Osteoblast (primary cell): ENCODE measurements around the gene MNX1. TPM values are rescaled to one million over a fixed set of nuclear protein-coding genes. Genes with fewer than 3 reads are reported as not detected.

Experiments
- DNase-seq: peaks from one replicate; pipeline ENCODE4 v3.0.0; 2011; ENCODE audit warnings: low spot score, mixed read lengths; ENCODE audit not compliant: insufficient read length; ENCODE audit errors: missing footprints
- H2AFZ ChIP-seq: 2 replicates; pipeline ENCODE4 v1.6.0; 2011; ENCODE audit warnings: mild to moderate bottlenecking, low read length
- H3K27ac ChIP-seq: 2 replicates; pipeline ENCODE4 v1.5.1; 2011; ENCODE audit warnings: mild to moderate bottlenecking, low read depth, low read length, moderate library complexity
- H3K27me3 ChIP-seq: 2 replicates; pipeline ENCODE4 v1.6.0; 2012; ENCODE audit warnings: mild to moderate bottlenecking, control low read depth, inconsistent platforms, low read length, moderate library complexity; ENCODE audit not compliant: insufficient read depth
- H3K36me3 ChIP-seq: 2 replicates; pipeline ENCODE4 v1.5.1; 2011; ENCODE audit warnings: mild to moderate bottlenecking, low read length, control low read depth, moderate library complexity; ENCODE audit not compliant: insufficient read depth
- H3K4me1 ChIP-seq: 2 replicates; pipeline ENCODE4 v1.5.1; 2011; ENCODE audit warnings: mild to moderate bottlenecking, low read length, control low read depth, moderate library complexity; ENCODE audit not compliant: insufficient read depth
- H3K4me2 ChIP-seq: 2 replicates; pipeline ENCODE4 v1.6.0; 2011; ENCODE audit warnings: mild to moderate bottlenecking, low read length; ENCODE audit not compliant: insufficient read depth
- H3K4me3 ChIP-seq: fragments of 200-600 bp; sonication (generic); 3 replicates; pipeline ENCODE4 v1.5.1; 2012; ENCODE audit warnings: mild to moderate bottlenecking, low read length, inconsistent platforms; ENCODE audit not compliant: insufficient read depth
- H3K79me2 ChIP-seq: 2 replicates; pipeline ENCODE4 v1.6.0; 2012; ENCODE audit warnings: mild to moderate bottlenecking, low read length, control low read depth, inconsistent platforms; ENCODE audit not compliant: insufficient read depth
- H3K9me3 ChIP-seq: 2 replicates; pipeline ENCODE4 v1.5.1; 2011; ENCODE audit warnings: low read depth, low read length, control low read depth
- H4K20me1 ChIP-seq: 2 replicates; pipeline ENCODE4 v1.6.0; 2012; ENCODE audit warnings: mild to moderate bottlenecking, low read length, control low read depth; ENCODE audit not compliant: insufficient read depth
- total RNA-seq: library from RNA; depleted of rRNA; stranded (reverse); fragments of >200 nt; gene quantifications from 2 replicates; pipeline ENCODE4 v1.2.3, GENCODE V29; 2012
- TF ChIP-seq, protein P1 (sequence below): IDR thresholded peaks from 2 replicates; pipeline ENCODE4 v1.5.1; 2011; ENCODE audit warnings: mild to moderate bottlenecking, low read depth, low read length, moderate library complexity; ENCODE audit errors: extremely low read depth

Gene MNX1
- total RNA-seq, 1 donor = not detected

DNA sequence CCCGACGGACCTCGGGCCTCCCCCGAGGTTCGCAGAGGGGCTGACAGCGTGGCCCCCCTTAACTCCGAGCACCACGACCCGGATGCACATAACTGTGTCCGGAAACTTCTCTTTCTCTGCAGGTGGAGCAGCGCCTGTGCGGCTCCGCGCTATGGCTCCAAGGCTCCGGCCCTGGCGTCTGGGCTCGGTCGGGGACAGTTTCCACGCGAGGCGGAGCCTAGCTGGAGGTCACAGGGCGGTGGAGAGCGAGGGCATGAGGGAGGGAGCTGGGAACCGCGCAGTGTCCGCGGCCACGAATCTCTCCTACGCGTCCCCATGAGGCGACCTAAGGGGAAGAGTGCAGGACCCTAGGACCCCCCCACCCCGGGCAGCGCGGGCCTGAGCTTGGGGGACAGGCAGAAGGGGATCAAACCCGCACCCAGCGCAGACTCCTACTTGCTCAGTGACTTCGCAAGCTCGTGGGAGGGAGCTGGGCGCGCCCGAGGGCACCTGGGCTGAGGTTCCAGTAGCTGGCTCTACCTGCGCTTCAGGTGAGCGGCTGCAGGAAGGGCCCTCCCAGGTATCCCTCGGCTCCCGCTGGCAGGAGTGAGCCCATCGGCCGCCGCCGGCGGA is 8.6 kb upstream of the MNX1 start:
- TF ChIP-seq, protein P1, sequence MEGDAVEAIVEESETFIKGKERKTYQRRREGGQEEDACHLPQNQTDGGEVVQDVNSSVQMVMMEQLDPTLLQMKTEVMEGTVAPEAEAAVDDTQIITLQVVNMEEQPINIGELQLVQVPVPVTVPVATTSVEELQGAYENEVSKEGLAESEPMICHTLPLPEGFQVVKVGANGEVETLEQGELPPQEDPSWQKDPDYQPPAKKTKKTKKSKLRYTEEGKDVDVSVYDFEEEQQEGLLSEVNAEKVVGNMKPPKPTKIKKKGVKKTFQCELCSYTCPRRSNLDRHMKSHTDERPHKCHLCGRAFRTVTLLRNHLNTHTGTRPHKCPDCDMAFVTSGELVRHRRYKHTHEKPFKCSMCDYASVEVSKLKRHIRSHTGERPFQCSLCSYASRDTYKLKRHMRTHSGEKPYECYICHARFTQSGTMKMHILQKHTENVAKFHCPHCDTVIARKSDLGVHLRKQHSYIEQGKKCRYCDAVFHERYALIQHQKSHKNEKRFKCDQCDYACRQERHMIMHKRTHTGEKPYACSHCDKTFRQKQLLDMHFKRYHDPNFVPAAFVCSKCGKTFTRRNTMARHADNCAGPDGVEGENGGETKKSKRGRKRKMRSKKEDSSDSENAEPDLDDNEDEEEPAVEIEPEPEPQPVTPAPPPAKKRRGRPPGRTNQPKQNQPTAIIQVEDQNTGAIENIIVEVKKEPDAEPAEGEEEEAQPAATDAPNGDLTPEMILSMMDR = no peak
- Histone ChIP-seq H4K20me1 (no peaks in the 10 kb centered on the region), H3K79me2 (no peaks in the 10 kb centered on the region), H3K4me3 (no peak overlapping the region), H3K4me2 (no peak overlapping the region), H3K27me3 (peaks cover 100% of the 10 kb centered on the region), H2AFZ (no peak overlapping the region), H3K4me1 (no peaks in the 10 kb centered on the region), H3K27ac (no peak overlapping the region), H3K9me3 (no peaks in the 10 kb centered on the region), H3K36me3 (no peaks in the 10 kb centered on the region)
- DNase-seq = peak; percentile 66

DNA sequence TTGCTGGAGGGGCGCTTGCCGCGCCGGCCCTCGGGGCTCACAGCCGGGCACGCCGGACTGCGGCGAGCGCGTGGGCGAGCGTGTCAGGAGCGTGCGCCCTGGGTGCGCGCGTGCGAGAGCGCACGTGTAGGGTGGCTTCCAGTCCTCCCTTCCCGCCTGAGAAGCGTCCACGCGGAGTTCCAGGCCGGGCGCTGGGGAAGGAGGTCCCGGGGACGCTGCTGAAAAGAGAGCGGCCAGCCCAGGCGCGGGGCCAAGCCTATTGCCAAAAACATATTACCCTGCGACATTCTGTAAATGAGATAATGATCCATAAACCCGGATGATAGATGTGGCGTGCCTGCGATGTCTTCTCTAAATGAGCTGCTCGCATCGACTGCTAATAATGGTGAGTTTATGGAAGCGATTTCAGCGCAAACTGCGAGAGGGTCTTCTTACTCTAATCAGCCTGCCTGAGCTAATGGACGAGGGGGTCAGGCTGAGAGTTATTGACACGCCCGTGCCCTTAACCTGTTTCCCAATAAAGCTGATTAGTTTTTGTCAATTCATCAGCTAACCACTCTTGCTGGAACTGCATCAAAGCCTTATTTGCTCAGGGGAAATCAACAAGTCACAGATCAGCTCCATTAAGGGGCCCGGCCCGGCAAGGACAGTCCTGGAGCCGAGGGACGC is 8.0 kb upstream of the MNX1 start:
- no peak overlapping the region for H3K4me2 ChIP-seq
- DNase-seq = peak; percentile 84
- no peaks in the 10 kb centered on the region for H4K20me1 ChIP-seq
- H2AFZ ChIP-seq = no peak overlapping the region
- H3K4me3 ChIP-seq = no peak overlapping the region
- no peaks in the 10 kb centered on the region for H3K9me3 ChIP-seq
- TF ChIP-seq, protein P1 = no peak
- H3K79me2 ChIP-seq = no peaks in the 10 kb centered on the region
- peaks cover 100% of the 10 kb centered on the region for H3K27me3 ChIP-seq
- no peaks in the 10 kb centered on the region for H3K4me1 ChIP-seq
- no peak overlapping the region for H3K27ac ChIP-seq
- no peaks in the 10 kb centered on the region for H3K36me3 ChIP-seq

DNA sequence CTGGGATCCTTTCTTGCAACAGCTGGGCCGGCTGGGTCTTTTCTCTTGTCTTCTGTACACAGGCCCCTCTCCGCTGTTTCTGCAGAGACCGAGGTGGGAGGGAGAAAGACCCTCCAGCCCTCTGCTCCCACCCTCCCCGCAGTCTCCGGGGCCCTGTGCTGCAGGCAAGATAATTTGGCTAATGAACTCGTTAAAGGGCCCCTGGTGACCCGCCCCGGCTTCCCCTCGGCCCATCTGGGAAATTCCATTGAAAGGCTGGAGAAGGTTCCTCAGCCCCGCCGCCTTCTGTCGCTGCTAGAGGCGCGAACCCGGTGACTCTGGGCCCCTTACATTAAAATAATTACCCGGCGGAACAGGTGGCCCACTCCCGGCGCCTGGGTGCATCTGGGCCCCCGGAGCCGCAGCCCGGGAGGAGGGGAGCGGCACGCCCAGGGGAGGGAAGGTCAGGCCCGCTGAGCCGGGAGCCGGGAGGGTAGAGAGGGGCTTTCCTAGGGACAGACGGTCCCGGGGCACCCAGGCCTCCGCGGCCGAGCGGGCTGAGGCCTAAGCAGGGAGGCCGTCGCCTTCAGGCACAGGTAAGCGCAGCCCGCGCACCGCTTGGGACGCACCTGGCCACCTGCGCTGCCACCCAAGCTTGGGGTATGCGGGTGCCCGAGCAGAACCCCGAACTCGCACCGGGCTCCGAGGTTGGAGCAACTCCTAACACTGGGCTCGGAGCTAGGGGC is 7.3 kb upstream of the MNX1 start:
- DNase-seq = peak; percentile 65
- H4K20me1 ChIP-seq = no peaks in the 10 kb centered on the region
- no peak overlapping the region for H3K4me3 ChIP-seq
- peaks cover 100% of the 10 kb centered on the region for H3K27me3 ChIP-seq
- no peaks in the 10 kb centered on the region for H3K4me1 ChIP-seq
- no peak overlapping the region for H3K27ac ChIP-seq
- no peaks in the 10 kb centered on the region for H3K79me2 ChIP-seq
- H3K36me3 ChIP-seq = no peaks in the 10 kb centered on the region
- no peak overlapping the region for H3K4me2 ChIP-seq
- TF ChIP-seq, protein P1 = no peak
- no peak overlapping the region for H2AFZ ChIP-seq
- H3K9me3 ChIP-seq = no peaks in the 10 kb centered on the region

DNA sequence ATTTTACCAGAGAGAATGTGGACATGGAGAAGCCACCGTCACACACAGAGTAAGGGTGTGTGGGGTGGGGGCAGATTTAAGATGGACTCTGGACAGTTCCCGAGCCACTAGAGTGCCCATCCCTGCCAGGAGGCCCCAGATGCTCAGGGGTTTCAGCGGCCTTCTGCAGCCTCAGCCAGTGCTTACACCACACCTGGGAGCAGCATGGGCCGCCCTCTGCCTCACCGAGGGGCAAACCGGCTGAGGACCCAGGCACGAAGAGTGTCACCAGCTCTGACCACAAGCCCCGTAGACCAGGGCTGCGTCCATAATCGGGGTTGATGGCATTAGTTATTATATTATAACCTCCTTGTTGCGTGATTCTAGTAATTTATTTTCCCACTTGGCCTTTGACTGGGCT is 6.7 kb upstream of the MNX1 start:
- Histone ChIP-seq H3K36me3 (no peaks in the 10 kb centered on the region), H3K27me3 (peaks cover 100% of the 10 kb centered on the region), H3K79me2 (no peaks in the 10 kb centered on the region), H3K4me3 (no peak overlapping the region), H3K9me3 (no peaks in the 10 kb centered on the region), H4K20me1 (no peaks in the 10 kb centered on the region), H3K27ac (no peak overlapping the region), H3K4me1 (no peaks in the 10 kb centered on the region), H3K4me2 (no peak overlapping the region), H2AFZ (no peak overlapping the region)
- TF ChIP-seq, protein P1 = no peak
- DNase-seq = peak; percentile 56
